Measurements from ENCODE around the gene FRMD8. TPM values are rescaled to one million over a fixed set of nuclear protein-coding genes. Genes with fewer than 3 reads are reported as not detected.

FRMD8 gene
- total and polyA plus RNA-seq, 9 of the 15 experiments (the other 6 are each of a cell fraction or from before 2014, with no cell fraction given) = 4.5 to 54.5 (median 15.8) TPM

- TF ChIP-seq TSC22D4 (tag; IDR thresholded peaks at IDR 0.05) (no peak), TBP (optimal IDR thresholded peaks at IDR 0.05; ENCODE audit: low read depth, low read length) (no peak), ATF4 (CRISPR knock-in tag; IDR thresholded peaks at IDR 0.05) (peak; percentile 7; the same call in 1 of the 2 replicates), CC2D1A (IDR thresholded peaks at IDR 0.05) (no peak), ZNF133 (CRISPR knock-in tag; IDR thresholded peaks at IDR 0.05) (no peak), ZNF174 (CRISPR knock-in tag; IDR thresholded peaks at IDR 0.05) (no peak), PCBP1 (IDR thresholded peaks at IDR 0.05; ENCODE audit: low read depth, low read length, poor library complexity, severe bottlenecking) (no peak), FOXP1 (CRISPR knock-in tag; IDR thresholded peaks at IDR 0.05) (0 out of 2 replicates have a peak, but pooled peaks have one; percentile 11), MTA3 (IDR thresholded peaks at IDR 0.05; ENCODE audit: borderline replicate concordance) (no peak), MYBL2 (IDR thresholded peaks at IDR 0.05; ENCODE audit: low read depth) (no peak), MYBL2 (CRISPR knock-in tag; IDR thresholded peaks at IDR 0.05; ENCODE audit: borderline replicate concordance) (no peak), ZNF239 (CRISPR knock-in tag; IDR thresholded peaks at IDR 0.05) (no peak), ZFPM2 (CRISPR knock-in tag; IDR thresholded peaks at IDR 0.05) (0 out of 2 replicates have a peak, but pooled peaks have one; percentile 5), HMG20B (CRISPR knock-in tag; IDR thresholded peaks at IDR 0.05) (no peak), KHSRP (IDR thresholded peaks at IDR 0.05) (no peak; the same call in 1 of the 2 replicates), TCF7L2 (IDR thresholded peaks at IDR 0.05; ENCODE audit: low read depth, low read length) (no peak), TCF3 (CRISPR knock-in tag; IDR thresholded peaks at IDR 0.05) (no peak), RNF2 (IDR thresholded peaks at IDR 0.05) (no peak), ZNF699 (CRISPR knock-in tag; IDR thresholded peaks at IDR 0.05; ENCODE audit: insufficient replicate concordance) (no peak), ZKSCAN1 (IDR thresholded peaks at IDR 0.05; ENCODE audit: low read depth, low read length) (no peak), POLR2A (conservative IDR thresholded peaks at IDR 0.05) (peak; percentile 73), PRPF4 (IDR thresholded peaks at IDR 0.05; ENCODE audit: insufficient read depth, low read depth, low read length, poor library complexity, severe bottlenecking) (peak; percentile 17), PML (IDR thresholded peaks at IDR 0.05; ENCODE audit: low read length) (peak; percentile 6), NUFIP1 (IDR thresholded peaks at IDR 0.05; ENCODE audit: partially characterized antibody) (no peak), TOE1 (IDR thresholded peaks at IDR 0.05; ENCODE audit: borderline replicate concordance) (no peak), TOE1 (CRISPR knock-in tag; IDR thresholded peaks at IDR 0.05; ENCODE audit: borderline replicate concordance, low read depth) (0 out of 2 replicates have a peak, but pooled peaks have one; percentile 58)
- TF ChIP-seq, protein P1, sequence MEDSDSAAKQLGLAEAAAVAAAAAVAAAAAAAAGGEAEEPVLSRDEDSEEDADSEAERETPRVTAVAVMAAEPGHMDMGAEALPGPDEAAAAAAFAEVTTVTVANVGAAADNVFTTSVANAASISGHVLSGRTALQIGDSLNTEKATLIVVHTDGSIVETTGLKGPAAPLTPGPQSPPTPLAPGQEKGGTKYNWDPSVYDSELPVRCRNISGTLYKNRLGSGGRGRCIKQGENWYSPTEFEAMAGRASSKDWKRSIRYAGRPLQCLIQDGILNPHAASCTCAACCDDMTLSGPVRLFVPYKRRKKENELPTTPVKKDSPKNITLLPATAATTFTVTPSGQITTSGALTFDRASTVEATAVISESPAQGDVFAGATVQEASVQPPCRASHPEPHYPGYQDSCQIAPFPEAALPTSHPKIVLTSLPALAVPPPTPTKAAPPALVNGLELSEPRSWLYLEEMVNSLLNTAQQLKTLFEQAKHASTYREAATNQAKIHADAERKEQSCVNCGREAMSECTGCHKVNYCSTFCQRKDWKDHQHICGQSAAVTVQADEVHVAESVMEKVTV (CRISPR knock-in tag; IDR thresholded peaks at IDR 0.05) = 0 out of 2 replicates have a peak, but pooled peaks have one; percentile 3
Measured at GRCh38 chr11:65425105-65425970, 38.9 kb downstream of the FRMD8 start (continued).

Data from K562 (cell line).